Ureter (tissue), 1 donor: ENCODE results near the gene ZBTB45. TPM values are rescaled to one million over a fixed set of nuclear protein-coding genes. Genes with fewer than 3 reads are reported as not detected.
A peak's percentile ranks its signal among the peaks of the same experiment; 100 is the strongest.
"Not testable (repeated sequence)": the region's sequence is repeated elsewhere in the genome, so short reads cannot be mapped to it uniquely, and the experiment has no call there.

Source experiments
- DNase-seq: peaks from one replicate; pipeline ENCODE4 v3.0.0-alpha.2; 2020; ENCODE audit warnings: low spot score
- total RNA-seq: library from RNA; stranded (reverse); gene quantifications from one replicate; pipeline ENCODE4 v1.2.4, GENCODE V29; 2023
- donor health status: DM: yes; HTN: yes; CAD: no.

The ZBTB45 gene
- total RNA-seq, 1 donor from 2014 or later: 14.9 TPM

DNA sequence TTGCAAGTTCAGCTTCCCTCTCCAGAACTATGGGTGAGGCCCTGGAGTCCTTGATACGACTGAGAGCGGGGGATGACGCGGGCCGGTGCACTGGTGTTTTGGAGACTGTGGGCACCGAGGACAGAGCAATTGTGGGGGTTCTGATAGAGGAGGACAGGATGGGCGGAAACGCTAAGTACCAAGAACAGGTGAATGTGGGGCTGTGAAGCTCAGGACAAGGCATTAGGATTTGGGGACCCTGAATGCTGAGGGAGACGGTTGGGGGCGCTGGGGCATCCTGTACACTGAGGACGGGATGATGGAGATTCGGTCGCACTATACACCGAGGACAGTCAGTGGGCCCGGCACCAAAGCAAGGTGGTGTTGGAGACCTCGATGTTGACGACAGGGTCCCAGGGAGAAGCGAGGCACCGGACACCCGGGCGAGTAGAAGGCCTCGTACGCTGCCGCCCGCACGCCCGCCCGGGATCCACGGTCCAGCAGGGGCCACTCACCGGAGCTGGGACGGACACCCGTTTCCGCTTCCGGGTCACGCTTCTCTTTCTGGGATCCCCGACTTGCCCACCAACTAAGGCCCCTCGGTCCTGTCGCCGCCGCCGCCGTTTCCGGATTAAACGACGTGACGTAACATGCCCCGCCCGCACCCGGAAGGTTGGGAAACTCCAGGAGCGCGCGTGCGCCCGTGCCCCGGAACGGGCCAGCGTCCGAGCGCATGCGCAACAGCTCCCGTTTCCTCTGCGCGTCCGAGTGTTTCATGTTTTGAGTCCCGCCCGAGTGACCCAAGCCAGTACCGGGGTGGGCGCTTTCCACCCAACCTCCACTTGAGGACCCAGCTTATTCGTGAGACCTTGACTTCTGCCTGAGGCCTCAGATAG lies 35.1 kb upstream of the ZBTB45 start, which contains the start of gene CHMP2A:
TSS of gene CHMP2A (minus strand) at position 612 of the 875 bp plus-strand sequence. CDS start 893 bp downstream, outside the sequence.
- DNase-seq: peak; percentile 99

DNA sequence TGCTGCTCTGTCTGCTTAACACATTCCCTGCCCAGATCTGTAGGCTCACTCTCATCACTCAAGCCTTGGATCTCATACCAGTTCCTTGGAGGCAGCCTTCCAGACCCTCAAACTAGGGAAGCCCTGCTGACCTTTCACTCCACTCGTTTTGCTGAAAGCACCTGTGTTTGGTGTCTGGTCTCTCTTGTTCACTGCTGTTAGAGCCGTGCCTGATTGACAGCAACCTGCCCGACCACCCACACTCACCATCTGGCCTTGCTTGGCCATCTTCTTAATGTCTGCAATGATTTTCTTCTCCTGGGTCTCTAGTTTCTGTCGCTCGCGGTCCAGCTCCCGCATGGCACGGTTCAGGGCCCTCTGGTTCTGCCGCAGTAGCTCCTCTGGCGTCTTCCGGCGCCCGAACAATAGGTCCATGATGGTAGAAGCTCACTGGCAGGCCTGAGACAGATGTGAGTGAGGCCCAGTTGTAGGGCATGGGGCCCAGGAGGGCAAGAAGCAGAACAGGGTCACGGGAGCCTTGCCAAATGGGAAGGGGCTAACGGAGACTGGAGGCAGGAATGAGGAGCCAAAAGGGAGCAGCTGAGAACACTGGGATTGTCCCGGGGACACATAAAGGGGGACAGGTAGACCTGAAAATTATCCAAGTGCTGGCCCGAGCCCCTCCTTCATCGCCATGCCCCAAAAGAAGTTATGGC lies 34.3 kb upstream of the ZBTB45 start:
- no peak for DNase-seq

DNA sequence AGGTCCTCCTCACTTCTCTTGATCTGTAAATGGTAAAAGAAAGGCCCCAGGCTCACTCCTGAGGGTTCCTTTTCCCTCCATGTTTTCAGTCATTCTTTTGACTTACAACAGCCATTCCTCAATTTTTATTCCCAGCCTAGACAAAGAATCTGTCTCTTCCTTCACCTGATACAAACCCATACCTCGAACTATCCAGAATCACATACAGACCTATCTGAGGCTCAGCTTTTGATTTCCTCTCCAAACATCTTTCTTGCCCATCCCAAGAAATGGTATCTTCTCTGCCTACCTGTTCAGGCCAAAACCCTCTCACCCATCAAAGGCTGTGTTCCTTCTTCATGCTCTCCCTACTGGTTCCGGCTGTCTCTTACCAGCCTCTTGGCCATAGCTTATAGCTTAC lies 33.0 kb upstream of the ZBTB45 start:
- DNase-seq: no peak

DNA sequence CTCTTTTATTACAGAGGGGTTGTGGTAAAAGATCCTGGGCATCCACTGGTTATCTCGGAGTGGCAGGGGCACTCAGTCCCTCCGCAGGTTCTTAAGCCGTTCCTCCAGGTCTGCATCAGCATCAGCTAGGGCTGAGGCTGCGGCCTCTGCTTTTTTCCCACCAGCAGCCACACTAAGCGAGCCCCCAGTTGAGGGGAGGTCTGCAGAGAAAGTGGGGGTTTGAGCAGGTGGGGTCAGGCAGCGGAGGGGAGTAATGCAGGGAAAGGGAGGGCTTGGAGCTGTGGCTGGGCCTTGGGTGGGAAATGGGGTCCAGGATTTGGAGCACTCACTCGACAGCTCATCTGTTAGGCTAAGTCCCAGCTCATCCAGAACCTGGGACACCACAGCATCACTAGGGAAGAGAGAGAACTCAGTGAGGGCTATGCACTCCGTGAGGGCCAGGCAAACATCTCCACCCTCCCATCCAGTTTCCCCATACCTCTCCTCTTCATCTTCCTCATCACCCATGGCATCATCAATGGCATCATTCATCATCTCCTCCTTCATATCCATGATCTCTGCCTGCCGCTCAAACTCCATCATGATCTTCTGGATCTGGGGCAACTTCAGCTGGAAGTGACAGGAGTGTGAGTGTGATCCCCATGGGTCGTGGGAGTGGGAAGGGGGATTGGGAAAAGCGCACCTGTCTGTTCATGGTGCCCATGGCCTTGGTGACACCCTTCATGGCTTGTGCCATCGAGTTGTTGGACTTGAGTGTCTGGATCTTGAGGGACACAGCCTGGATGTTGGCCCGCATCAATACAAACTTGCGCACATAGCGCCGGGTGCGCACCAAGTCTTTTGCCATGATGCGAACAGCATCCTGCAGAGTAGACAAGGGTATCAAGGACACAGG lies 32.2 kb upstream of the ZBTB45 start:
- no peak for DNase-seq

DNA sequence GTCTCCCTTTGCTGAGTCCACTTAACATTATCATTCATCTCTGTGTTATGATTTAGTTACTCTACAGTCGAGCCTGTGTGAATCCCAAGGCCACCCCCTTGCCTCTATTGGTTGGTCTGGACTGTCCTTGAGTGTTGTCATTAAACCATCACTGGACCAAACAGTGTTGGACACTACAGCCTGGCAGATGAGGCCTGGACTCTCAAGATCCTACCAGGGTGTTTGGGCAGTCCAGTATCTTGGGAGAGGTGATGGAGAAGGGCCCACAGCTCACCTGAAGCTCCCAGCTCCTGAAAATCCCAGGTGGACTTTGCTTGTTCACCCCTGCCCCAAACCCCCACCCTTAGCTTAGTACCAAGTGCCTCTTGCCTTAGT lies 31.5 kb upstream of the ZBTB45 start:
- no peak for DNase-seq

DNA sequence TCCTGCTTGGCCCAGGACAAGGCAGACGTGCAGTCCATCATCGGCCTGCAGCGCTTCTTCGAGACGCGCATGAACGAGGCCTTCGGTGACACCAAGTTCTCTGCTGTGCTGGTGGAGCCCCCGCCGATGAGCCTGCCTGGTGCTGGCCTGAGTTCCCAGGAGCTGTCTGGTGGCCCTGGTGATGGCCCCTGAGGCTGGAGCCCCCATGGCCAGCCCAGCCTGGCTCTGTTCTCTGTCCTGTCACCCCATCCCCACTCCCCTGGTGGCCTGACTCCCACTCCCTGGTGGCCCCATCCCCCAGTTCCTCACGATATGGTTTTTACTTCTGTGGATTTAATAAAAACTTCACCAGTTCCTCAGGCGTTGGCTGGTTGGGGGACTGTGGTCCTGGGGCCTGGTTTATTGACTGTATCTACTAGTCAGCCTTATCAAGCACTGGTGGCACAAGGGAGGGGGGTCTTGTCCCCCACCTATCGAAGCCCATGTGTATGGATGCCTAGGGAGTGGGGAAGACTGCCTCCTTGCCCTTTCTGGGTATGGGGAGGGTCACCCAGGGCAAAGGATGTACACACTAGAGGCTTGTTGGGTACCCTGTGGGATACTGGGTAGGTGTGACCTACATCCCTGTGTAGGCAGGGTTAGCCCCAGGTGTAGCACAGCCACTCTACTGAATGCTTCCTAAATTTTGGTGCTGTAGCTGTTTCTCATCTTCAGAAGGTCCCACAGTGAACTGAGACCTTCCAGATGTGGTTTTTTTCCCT lies 30.9 kb upstream of the ZBTB45 start:
- no peak for DNase-seq

DNA sequence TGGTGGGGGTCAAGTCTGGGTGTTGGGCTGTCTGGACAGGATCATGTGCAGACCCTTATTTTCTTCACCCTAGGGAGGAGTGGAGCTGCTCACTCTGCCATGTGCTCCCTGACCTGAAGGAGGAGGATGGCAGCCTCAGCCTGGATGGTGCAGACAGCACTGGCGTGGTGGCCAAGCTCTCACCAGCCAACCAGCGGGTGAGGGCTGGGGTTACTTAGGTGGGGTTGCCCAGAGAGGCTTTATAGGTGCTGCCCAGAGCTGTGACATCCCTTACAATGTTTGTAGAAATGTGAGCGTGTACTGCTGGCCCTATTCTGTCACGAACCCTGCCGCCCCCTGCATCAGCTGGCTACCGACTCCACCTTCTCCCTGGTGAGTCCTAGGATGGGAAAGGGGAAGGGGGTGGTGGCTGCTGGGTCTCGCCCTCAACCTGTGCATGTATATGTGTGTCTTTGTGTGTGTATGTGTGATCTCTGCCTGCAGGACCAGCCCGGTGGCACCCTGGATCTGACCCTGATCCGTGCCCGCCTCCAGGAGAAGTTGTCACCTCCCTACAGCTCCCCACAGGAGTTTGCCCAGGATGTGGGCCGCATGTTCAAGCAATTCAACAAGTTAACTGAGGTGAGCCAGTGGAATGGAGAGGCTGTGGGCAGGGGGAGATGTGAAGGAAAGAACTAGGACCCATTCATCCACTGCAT lies 30.2 kb upstream of the ZBTB45 start:
- DNase-seq: no peak

DNA sequence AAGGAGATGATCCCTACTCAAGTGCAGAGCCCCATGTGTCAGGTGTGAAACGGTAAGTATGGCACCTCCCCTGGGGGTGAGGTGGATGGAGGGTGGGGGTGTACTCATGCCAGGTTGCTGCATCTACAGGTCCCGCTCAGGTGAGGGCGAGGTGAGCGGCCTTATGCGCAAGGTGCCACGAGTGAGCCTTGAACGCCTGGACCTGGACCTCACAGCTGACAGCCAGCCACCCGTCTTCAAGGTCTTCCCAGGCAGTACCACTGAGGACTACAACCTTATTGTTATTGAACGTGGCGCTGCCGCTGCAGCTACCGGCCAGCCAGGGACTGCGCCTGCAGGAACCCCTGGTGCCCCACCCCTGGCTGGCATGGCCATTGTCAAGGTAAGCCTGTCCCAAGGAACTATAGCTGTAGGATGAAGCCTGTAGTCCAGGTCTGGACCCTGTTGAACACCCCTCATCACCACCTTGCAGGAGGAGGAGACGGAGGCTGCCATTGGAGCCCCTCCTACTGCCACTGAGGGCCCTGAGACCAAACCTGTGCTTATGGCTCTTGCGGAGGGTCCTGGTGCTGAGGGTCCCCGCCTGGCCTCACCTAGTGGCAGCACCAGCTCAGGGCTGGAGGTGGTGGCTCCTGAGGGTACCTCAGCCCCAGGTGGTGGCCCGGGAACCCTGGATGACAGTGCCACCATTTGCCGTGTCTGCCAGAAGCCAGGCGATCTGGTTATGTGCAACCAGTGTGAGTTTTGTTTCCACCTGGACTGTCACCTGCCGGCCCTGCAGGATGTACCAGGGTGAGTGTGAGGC lies 29.5 kb upstream of the ZBTB45 start:
- no peak for DNase-seq

DNA sequence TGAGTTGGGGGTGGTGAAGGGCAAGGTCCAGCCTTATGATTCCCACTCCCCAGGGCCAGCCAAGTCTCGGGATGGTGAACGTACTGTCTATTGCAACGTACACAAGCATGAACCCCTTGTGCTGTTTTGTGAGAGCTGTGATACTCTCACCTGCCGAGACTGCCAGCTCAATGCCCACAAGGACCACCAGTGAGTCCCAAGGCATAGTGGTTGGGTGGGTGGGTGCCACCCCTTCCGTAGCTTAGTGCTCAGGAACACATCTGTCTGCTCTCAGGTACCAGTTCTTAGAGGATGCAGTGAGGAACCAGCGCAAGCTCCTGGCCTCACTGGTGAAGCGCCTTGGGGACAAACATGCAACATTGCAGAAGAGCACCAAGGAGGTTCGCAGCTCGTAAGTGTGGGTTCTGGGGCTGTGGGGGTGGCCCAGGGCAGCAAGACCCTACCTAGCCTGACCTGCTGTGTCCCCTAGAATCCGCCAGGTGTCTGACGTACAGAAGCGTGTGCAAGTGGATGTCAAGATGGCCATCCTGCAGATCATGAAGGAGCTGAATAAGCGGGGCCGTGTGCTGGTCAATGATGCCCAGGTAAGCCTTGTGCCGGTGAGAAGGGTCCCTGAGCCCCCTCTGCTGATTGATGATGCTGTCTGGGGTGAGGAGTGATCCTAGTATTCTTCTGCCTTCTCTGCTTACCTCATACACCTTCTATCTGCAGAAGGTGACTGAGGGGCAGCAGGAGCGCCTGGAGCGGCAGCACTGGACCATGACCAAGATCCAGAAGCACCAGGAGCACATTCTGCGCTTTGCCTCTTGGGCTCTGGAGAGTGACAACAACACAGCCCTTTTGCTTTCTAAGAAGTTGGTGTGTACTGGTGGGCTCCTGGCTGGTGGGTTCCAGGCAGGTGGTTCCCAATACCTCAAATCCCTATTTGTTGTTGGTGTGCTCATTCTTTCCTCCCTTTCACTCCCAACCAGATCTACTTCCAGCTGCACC lies 28.0 kb upstream of the ZBTB45 start:
- DNase-seq: no peak

DNA sequence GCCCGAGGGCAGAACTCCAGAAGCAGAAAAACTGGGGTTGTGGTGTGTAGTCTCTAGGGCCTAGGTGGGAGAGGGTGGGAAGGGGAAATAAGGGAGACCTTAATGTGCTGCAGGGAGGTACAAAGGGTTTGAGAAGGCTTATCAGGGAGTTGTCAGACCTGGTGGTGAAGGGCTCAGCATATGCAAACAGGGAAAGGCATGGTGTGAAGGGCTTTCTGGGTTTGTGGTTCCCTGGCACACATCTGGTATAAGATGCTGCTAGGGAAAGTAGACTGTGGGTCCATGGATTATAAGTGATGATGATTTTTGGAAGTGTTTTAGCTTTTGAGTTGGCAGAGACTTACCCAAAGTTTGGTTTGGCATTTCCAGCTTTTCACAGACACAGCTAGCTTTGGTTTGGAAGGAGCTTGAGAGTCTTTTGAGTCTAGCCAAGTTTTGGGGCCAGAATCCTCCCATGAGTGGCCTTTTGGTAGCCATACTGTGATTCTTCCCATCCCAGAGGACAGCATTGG lies 26.5 kb upstream of the ZBTB45 start:
- DNase-seq: no peak

DNA sequence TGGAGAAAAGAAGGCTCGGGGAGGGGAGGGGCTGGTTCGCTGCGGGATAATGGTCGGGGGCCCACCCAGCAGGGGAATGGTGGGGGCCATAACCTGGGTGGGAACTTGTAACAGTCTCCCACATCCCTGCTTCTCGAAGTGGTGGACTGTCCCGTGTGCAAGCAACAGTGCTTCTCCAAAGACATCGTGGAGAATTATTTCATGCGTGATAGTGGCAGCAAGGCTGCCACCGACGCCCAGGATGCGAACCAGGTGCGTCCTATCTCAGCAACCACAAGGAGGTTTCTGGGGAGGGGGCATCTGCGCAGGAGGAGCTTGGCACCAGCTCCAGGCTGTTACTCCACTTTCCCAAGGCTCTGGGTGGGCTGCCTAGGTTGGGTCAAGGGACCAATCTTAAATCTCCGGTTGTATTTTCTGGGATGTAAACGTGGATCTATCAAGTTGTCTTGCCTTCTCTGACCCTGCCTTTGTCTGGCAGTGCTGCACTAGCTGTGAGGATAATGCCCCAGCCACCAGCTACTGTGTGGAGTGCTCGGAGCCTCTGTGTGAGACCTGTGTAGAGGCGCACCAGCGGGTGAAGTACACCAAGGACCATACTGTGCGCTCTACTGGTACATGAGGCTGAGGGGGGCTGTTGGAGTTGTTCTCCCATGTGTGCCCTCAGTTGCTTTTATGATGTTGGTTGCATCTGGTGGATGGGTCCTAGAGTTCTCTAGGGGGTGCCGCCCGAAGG lies 25.8 kb upstream of the ZBTB45 start:
- DNase-seq: no peak

DNA sequence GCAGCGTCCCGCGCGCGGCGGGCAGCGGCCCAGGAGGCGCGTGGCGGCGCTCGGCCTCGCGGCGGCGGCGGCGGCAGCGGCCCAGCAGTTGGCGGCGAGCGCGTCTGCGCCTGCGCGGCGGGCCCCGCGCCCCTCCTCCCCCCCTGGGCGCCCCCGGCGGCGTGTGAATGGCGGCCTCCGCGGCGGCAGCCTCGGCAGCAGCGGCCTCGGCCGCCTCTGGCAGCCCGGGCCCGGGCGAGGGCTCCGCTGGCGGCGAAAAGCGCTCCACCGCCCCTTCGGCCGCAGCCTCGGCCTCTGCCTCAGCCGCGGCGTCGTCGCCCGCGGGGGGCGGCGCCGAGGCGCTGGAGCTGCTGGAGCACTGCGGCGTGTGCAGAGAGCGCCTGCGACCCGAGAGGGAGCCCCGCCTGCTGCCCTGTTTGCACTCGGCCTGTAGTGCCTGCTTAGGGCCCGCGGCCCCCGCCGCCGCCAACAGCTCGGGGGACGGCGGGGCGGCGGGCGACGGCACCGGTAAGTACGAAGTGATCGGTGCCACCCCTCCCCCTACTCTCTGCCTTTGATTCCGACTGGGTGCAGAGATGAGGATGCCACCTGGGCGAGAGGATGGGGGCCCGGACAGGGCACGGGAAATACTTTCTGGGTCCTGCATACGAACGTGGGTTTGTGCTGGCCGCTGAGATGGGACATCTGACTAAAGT lies 25.1 kb upstream of the ZBTB45 start:
- no peak for DNase-seq

DNA sequence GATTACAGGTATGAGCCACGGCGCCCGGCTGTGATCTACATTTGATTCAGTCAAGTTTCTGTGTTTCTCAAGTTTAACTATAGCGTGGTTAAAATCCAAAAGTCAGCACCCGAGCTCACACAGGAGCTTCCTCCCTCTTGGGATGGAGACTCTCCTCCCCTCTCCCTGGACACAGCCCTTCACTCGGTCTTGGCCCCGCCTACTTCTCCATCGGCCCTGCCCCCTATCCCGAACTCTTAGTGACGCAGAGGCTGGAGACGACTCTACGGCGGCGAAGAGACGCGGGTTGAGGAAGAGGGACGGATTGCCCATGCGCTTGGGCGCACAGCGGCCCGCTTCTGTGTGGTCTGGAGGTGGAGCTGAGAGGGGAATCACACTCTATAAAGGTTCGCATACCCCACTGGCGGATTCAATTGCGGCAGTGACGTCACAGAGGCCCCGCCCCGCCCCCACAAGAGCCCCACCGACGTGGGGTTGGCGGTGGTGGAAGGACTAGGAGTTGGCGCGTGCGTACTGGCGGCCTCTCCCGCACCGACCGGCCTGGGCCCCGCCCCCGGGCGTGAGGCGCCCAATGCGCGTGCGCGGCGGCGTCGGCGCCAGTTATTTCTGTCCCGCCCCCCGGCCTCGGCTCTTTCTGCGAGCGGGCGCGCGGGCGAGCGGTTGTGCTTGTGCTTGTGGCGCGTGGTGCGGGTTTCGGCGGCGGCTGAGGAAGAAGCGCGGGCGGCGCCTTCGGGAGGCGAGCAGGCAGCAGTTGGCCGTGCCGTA lies 24.4 kb upstream of the ZBTB45 start, which contains the start of gene TRIM28:
TSS of gene TRIM28 (plus strand) at position 239 of the 765 bp plus-strand sequence. CDS start 694 bp downstream, outside the sequence.
- DNase-seq: peak; percentile 99

DNA sequence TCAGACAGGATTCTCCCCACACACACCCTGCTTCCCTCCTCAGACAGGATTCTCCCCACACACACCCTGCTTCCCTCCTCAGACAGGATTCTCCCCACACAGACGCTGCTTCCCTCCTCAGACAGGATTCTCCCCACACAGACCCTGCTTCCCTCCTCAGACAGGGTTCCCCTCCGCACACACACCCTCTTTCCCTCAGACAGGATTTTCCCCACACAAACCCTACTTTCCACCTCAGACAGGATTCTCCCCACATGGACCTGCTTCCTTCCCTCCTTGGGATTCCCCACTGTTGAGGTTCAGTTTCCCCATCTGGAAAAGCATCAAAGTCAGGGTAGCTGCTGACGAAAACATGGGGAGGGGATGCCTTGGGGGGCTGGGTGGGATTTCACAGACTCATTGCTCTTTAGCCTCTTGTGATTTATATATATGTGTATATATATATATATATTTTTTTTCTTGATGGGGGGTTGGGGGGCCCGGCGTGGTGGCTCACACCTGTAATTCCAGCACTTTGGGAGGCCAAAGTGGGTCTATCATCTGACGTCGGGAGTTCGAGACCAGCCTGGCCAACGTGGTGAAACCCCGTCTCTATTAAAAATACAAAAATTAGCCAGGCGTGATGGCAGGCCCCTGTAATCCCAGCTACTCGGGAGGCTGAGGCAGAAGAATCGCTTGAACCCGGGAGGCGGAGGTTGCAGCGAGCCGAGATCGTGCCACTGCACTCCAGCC lies 23.2 kb upstream of the ZBTB45 start:
- DNase-seq: not testable (repeated sequence)

DNA sequence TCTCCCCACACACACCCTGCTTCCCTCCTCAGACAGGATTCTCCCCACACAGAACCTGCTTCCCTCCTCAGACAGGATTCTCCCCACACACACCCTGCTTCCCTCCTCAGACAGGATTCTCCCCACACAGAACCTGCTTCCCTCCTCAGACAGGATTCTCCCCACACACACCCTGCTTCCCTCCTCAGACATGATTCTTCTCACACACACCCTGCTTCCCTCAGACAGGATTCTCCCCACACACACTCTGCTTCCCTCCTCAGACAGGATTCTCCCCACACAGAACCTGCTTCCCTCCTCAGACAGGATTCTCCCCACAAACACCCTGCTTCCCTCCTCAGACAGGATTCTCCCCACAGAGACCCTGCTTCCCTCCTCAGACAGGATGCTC lies 19.6 kb upstream of the ZBTB45 start:
- DNase-seq: not testable (repeated sequence)
